ENCODE measurements around the gene ERBIN.
"Not testable (repeated sequence)": the region's sequence is repeated elsewhere in the genome, so short reads cannot be mapped to it uniquely, and the experiment has no call there.

Gene ERBIN

GRCh38 chr5:65951330-65951729, 25.0 kb downstream of the ERBIN start:
- no peak for DNase-seq (ENCODE audit: insufficient read length, low spot score)
- FAIRE-seq: no peak
- TF ChIP-seq POU2F2 (IDR thresholded peaks at IDR 0.05; ENCODE audit: low read depth, low read length) (no peak), TAF1 (IDR thresholded peaks at IDR 0.05; ENCODE audit: low read depth, low read length) (no peak), PAX5 (IDR thresholded peaks at IDR 0.05; ENCODE audit: insufficient read depth, low read length, severe bottlenecking) (no peak), POLR2A (IDR thresholded peaks at IDR 0.05; ENCODE audit: low read depth, low read length) (no peak), POLR2AphosphoS5 (IDR thresholded peaks at IDR 0.05; ENCODE audit: low read depth, low read length) (no peak), SPI1 (IDR thresholded peaks at IDR 0.05; ENCODE audit: low read depth, low read length) (no peak)

- TF ChIP-seq SPI1 (IDR thresholded peaks at IDR 0.05; ENCODE audit: low read depth, low read length) (no peak), TAF1 (IDR thresholded peaks at IDR 0.05; ENCODE audit: low read depth, low read length) (no peak), POLR2AphosphoS5 (IDR thresholded peaks at IDR 0.05; ENCODE audit: low read depth, low read length) (no peak), PAX5 (IDR thresholded peaks at IDR 0.05; ENCODE audit: insufficient read depth, low read length, severe bottlenecking) (no peak), POLR2A (IDR thresholded peaks at IDR 0.05; ENCODE audit: low read depth, low read length) (no peak), POU2F2 (IDR thresholded peaks at IDR 0.05; ENCODE audit: low read depth, low read length) (no peak)
- no peak for FAIRE-seq
- no peak for DNase-seq (ENCODE audit: insufficient read length, low spot score)
Measured at GRCh38 chr5:65952259-65952658, 25.9 kb downstream of the ERBIN start.

- no peak for FAIRE-seq
- no peak for DNase-seq (ENCODE audit: insufficient read length, low spot score)
- TF ChIP-seq POLR2A (IDR thresholded peaks at IDR 0.05; ENCODE audit: low read depth, low read length) (no peak), PAX5 (IDR thresholded peaks at IDR 0.05; ENCODE audit: insufficient read depth, low read length, severe bottlenecking) (no peak), POLR2AphosphoS5 (IDR thresholded peaks at IDR 0.05; ENCODE audit: low read depth, low read length) (no peak), TAF1 (IDR thresholded peaks at IDR 0.05; ENCODE audit: low read depth, low read length) (no peak), POU2F2 (IDR thresholded peaks at IDR 0.05; ENCODE audit: low read depth, low read length) (no peak), SPI1 (IDR thresholded peaks at IDR 0.05; ENCODE audit: low read depth, low read length) (no peak)
Measured at GRCh38 chr5:65954200-65954599, 27.8 kb downstream of the ERBIN start.

DNA sequence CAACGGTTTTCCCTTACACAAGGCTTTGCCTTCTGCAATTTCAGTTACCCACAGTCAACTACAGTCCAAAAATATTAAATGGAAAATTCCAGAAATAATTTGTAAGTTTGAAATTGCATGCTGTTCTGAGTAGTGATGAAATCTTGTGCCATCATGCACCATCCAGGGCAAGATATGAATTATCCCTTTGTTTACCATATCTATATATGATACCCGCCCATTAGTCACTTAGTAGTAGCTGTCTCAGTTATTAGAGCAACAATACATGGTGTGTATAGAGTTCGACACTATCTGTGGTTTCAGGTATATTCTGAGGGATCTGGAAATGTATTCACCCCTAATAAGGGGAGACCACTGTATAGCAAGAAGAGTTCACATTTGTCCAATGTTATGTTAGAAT, 29.4 kb downstream of the ERBIN start:
- peak; percentile 75 for FAIRE-seq
- TF ChIP-seq POU2F2 (IDR thresholded peaks at IDR 0.05; ENCODE audit: low read depth, low read length): no peak
- TF ChIP-seq SPI1 (IDR thresholded peaks at IDR 0.05; ENCODE audit: low read depth, low read length): no peak
- no peak for DNase-seq (ENCODE audit: insufficient read length, low spot score)

DNA sequence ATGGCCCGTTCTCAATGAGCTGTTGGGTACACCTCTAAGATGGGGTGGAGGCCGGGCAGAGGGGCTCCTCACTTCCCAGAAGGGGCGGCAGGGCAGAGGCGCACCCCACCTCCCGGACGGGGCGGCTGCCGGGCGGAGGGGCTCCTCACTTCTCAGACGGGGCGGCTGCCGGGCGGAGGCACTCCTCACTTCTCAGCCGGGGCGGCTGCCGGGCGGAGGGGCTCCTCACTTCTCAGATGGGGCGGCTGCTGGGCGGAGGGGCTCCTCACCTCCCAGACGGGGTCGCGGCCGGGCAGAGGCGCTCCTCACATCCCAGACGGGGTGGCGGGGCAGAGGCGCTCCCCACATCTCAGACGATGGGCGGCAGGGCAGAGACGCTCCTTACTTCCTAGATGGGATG, 31.3 kb downstream of the ERBIN start:
- FAIRE-seq; DNase-seq (ENCODE audit: insufficient read length, low spot score): not testable (repeated sequence)

DNA sequence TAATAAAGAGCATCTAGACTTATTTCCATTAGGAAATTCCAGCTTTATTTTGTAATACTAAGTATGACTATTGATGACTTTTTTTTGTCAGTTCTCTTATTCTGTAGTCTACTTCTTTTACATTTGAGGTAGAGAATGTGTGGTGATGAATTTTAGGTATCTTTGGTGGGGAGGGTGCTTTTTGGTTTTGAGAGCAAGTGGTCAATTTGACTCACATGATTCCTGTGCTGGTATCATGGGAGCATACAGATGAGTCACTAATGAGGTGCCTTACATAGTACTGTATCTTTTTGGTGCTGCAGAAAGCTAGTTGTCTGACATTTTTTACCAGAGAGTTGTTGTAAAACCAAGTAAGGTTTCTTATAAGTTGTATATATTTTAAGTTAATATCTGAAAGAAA, 35.3 kb downstream of the ERBIN start:
- FAIRE-seq (peak; percentile 72), DNase-seq (ENCODE audit: insufficient read length, low spot score) (no peak)
- no peak for TF ChIP-seq PAX5 (IDR thresholded peaks at IDR 0.05; ENCODE audit: insufficient read depth, low read length, severe bottlenecking)
- TF ChIP-seq POU2F2 (IDR thresholded peaks at IDR 0.05; ENCODE audit: low read depth, low read length): no peak
- no peak for TF ChIP-seq TAF1 (IDR thresholded peaks at IDR 0.05; ENCODE audit: low read depth, low read length)
- no peak for TF ChIP-seq POLR2A (IDR thresholded peaks at IDR 0.05; ENCODE audit: low read depth, low read length)
- TF ChIP-seq SPI1 (IDR thresholded peaks at IDR 0.05; ENCODE audit: low read depth, low read length): no peak
- no peak for TF ChIP-seq POLR2AphosphoS5 (IDR thresholded peaks at IDR 0.05; ENCODE audit: low read depth, low read length)

DNA sequence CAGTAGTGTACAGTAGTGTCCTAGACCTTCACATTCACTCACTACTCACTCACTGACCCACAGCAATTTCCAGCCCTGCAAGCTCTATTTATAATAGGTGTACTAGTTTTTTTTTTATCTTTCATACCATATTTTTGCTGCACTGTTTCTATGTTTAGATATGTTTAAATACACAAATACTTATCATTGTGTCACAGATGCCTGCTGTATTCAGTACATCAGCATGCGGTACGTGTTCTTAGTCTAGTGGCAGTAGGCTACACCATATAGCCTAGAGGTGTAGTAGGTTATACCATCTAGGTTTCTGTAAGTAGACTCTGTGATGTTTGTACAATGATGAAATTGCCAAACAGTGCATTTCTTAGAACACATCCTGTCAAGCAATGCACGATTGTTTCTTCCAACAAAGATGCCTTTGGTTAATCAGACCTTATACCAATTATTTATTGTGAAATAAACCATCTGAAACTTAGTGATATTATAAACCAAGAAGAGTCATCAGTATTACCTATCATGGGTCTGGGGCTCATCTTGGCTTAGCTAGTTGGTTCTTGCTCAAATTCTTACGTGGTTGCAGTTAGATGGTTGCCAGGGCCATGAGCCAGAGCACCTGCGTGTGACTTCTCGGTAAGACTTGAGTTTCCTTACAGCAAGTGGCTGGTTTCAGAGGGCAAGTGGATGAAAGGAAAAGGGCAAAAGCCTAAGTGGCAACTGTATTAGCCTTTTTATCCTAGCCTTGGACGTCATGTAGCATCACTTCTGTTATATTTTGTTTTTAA, 41.1 kb downstream of the ERBIN start:
- TF ChIP-seq PAX5 (IDR thresholded peaks at IDR 0.05; ENCODE audit: insufficient read depth, low read length, severe bottlenecking) (no peak), TAF1 (IDR thresholded peaks at IDR 0.05; ENCODE audit: low read depth, low read length) (no peak)
- peak; percentile 23 for FAIRE-seq

GRCh38 chr5:65969539-65970393, 43.4 kb downstream of the ERBIN start:
- TF ChIP-seq TAF1 (IDR thresholded peaks at IDR 0.05; ENCODE audit: low read depth, low read length) (no peak), POU2F2 (IDR thresholded peaks at IDR 0.05; ENCODE audit: low read depth, low read length) (no peak), POLR2A (IDR thresholded peaks at IDR 0.05; ENCODE audit: low read depth, low read length) (no peak), POLR2AphosphoS5 (IDR thresholded peaks at IDR 0.05; ENCODE audit: low read depth, low read length) (no peak), SPI1 (IDR thresholded peaks at IDR 0.05; ENCODE audit: low read depth, low read length) (no peak), PAX5 (IDR thresholded peaks at IDR 0.05; ENCODE audit: insufficient read depth, low read length, severe bottlenecking) (no peak)

More for the DNA sequence above, 41.1 kb downstream of the ERBIN start:
- DNase-seq (ENCODE audit: insufficient read length, low spot score): no peak

DNA sequence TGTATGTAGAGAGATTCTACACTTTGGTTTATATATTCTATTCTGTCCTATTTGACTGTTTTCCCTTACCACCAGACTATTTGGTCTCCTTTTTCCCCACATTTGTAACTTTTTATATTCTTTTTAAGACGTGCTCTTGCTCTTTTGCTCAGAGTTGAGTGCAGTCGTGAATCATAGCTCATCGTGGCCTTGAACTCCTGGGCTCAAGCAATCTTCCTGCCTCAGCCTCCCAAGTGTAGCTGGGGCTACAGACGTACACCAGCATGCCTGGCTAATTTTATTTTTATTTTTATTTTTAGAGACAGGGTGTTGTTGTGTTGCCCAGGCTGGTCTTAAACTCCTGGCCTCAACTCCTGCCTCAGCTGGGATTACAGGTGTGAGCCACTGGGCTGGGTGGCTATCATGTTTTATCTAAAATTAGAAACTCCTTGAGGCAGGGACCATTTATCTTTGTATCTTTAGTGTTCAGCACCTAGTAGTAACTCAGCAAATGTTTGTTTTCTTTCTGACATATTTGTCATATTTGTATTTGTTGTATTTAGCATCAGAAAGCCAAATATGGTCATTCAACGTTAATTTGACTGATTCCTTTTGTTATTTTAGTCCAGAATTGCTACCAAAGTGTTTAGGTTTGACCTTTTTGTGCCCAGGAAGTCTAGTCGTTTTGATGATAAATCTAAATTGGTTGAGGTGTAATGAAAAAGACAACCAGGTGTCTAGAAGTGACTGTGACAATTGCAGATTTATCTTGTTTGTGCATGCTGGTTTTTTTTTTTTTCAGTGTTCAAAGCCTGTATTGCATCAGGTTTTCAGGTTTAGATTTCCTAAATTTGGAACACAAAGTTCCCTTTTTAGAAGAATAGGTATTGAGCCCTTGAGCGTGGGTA, 44.3 kb downstream of the ERBIN start:
- no peak for TF ChIP-seq POU2F2 (IDR thresholded peaks at IDR 0.05; ENCODE audit: low read depth, low read length)
- no peak for TF ChIP-seq SPI1 (IDR thresholded peaks at IDR 0.05; ENCODE audit: low read depth, low read length)
- TF ChIP-seq PAX5 (IDR thresholded peaks at IDR 0.05; ENCODE audit: insufficient read depth, low read length, severe bottlenecking): no peak
- TF ChIP-seq POLR2AphosphoS5 (IDR thresholded peaks at IDR 0.05; ENCODE audit: low read depth, low read length): no peak
- TF ChIP-seq POLR2A (IDR thresholded peaks at IDR 0.05; ENCODE audit: low read depth, low read length): no peak
- TF ChIP-seq TAF1 (IDR thresholded peaks at IDR 0.05; ENCODE audit: low read depth, low read length): no peak
- DNase-seq (ENCODE audit: insufficient read length, low spot score): no peak
- FAIRE-seq: no peak

More at GRCh38 chr5:65969539-65970393, 43.4 kb downstream of the ERBIN start:
- DNase-seq (ENCODE audit: insufficient read length, low spot score) (no peak), FAIRE-seq (no peak)
